GM21717 (cell line): Measurements from ENCODE around the gene TNFRSF13B.
"Not testable (repeated sequence)": the region's sequence is repeated elsewhere in the genome, so short reads cannot be mapped to it uniquely, and the experiment has no call there.

ENCODE experiments used
- ATAC-seq: cut with Tn5 transposase; IDR thresholded peaks from one replicate; pipeline ENCODE4 v1.9.1; 2021; ENCODE audit warnings: mild to moderate bottlenecking, moderate library complexity; ENCODE audit not compliant: unreplicated experiment

Gene TNFRSF13B

GRCh38 chr17:16962804-16963203 is 9.1 kb downstream of the TNFRSF13B start:
- no peak for ATAC-seq

GRCh38 chr17:16961792-16962191 is 10.1 kb downstream of the TNFRSF13B start:
- no peak for ATAC-seq

DNA sequence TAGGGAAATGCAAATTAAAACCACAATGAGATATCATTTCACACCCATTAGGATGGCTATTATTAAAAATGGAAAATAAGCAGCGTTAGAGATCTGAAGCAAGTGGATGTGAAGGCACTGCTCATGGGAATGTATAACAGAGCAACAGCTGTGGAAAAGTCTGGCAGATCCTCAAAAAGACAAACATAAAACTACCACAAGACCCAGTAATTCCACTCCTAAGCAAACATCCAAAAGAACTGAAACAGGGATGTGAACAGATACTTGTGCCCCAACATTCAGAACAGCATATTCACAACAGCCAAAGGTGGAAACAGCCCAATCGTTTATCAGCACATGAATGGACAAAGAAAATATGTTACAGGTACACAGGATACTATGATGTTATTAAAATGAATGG is 10.9 kb downstream of the TNFRSF13B start:
- ATAC-seq, result not testable (repeated sequence)

- ATAC-seq, result not testable (repeated sequence)
Observed at GRCh38 chr17:16955011-16955410, 16.9 kb downstream of the TNFRSF13B start.

GRCh38 chr17:16954521-16954920 is 17.4 kb downstream of the TNFRSF13B start:
- ATAC-seq, result no peak

DNA sequence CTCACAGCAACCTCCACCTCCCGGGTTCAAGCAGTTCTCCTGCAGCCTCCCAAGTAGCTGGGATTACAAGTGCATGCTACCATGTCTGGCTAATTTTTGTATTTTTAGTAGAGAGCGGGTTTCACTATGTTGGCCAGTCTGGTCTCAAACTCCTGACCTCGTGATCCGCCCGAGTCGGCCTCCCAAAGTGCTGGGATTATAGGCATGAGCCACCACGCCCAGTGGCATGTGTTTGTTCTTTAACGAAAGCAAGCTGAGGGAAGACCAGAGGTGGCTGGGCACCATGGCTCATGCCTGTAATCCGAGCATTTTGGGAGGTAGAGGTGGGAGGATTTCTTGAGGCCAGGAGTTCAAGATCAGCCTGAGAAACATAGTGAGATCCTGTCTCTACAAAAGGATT is 18.1 kb downstream of the TNFRSF13B start:
- no peak for ATAC-seq

DNA sequence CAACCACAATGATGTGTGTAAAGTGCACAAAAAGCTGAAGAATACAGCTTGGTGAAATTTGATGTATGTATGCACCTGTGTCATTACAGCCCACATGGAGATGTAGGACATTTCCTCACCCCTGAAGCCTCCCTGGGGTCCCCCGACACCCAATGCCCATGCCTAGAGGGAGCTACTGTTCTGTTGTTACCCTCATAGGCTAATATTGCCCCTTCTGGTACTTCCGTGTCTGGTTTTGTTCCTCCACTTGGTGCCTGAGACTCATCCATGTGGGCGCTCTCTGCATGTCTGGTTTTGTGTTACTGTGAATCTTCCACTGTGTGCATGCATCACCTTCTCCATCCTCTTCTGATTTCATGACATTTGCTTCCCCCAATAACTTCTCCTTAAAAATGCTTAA is 18.6 kb downstream of the TNFRSF13B start:
- no peak for ATAC-seq

DNA sequence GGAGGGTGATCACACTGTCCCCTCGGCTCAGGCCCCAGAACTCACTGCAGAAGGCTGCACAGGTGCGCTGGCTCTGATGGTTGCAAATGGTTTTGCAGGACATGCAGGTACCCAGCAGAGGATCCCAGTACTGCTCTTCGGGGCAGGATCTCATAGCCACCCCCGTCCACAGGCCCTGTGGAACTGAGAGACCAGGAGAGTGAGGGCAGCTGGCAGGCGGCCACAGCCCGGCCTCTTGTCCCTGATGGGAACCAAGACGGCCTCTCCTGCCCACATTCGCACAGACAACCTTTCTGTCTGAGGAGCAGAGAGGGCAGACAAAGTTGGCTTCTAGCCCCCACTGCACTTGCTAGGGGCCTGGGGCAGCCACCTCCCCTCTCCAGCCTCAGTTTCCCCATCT is 19.5 kb downstream of the TNFRSF13B start:
- ATAC-seq, result no peak

GRCh38 chr17:16950488-16950887 is 21.4 kb downstream of the TNFRSF13B start:
- no peak for ATAC-seq

DNA sequence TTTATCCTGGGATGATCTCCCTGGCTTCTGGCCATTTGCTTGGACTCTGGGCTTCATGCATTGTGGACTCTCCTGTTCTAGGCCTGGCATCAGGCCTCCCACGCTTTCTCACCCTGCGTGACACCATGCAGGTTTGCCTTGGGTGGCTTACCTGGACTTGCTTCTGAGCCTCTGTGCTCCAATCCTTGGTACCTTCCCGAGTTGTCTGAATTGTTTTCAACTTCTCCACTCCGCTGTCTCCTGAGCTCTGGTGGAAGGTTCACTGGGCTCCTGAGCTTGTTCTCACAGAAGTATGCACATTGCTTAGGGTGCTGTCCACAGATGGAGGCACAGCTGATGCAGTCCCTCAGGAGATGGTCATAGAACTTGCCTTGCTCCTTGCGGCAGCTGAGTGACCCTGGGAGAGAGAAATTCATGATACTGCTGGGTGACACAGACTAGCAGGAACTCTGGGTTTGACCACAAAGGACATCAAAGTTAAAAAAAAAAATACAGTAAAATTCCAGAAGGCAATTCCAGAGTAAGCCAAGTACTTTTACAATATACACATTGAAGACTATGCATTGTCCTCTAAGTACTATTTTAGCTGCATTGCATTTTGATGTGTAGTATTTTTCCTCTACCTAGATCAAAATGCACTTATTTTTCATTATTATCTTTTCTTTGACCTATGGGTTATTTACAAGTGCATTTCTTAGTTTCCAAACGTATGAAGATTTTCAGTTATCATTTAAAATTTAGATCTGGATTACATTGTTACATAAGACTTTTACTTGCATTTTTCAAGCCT is 23.1 kb downstream of the TNFRSF13B start:
- ATAC-seq, result no peak

DNA sequence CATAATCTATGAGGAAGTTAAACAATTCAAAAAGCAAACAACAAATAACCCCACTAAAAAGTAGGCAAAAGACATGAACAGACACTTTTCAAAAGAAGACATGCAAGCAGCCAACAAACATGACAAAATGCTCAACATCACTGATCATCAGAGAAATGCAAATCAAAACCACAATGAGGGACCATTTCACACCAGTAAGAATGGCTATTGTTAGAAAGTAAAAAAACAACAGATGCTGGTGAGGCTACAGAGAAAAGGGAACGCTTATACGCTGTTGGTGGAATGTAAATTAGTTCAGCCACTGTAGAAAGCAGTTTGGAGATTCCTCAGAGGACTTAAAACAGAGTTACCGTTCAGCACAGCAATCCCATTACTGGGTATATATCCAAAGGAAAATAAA is 24.4 kb downstream of the TNFRSF13B start:
- no peak for ATAC-seq

DNA sequence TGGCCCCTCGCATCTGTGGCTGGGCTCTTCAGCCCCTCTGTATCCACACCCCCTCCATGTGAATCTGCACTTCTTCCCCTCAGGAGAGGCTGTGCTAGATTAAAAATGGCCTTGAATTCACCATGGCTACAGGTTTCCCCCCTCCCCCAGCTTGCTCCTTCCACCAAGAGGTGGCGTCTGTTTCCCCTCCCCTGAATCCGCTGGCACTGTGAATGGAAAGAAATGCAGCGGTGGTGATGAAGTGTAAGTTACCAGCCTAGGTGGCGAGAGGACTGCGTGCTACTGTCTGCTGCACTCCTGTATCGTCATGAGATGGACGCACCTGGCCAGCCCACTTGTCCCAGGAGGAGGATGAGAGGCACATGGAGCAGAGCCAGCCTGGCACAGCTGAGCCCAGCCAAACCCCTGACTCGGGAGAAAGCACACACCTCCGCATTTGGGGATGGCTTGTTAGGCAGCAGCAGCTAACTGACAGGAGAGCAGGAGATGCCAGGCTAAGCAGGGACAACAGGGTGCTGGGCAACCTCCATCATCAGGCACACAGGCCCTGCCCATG is 26.2 kb downstream of the TNFRSF13B start:
- ATAC-seq, result no peak

GRCh38 chr17:16945136-16945482 is 26.8 kb downstream of the TNFRSF13B start:
- no peak for ATAC-seq

GRCh38 chr17:16944334-16945135 is 27.4 kb downstream of the TNFRSF13B start:
- ATAC-seq, result no peak

GRCh38 chr17:16943541-16944333 is 28.2 kb downstream of the TNFRSF13B start:
- ATAC-seq, result no peak

- ATAC-seq, result no peak
Observed at GRCh38 chr17:16943032-16943352, 28.9 kb downstream of the TNFRSF13B start.

- ATAC-seq, result no peak
Observed at GRCh38 chr17:16942141-16943031, 29.5 kb downstream of the TNFRSF13B start.

- no peak for ATAC-seq
Observed at GRCh38 chr17:16941072-16942036, 30.6 kb downstream of the TNFRSF13B start.
